H9 (cell line): ENCODE results near the gene PANX2. TPM values are rescaled to one million over a fixed set of nuclear protein-coding genes. Genes with fewer than 3 reads are reported as not detected.

ENCODE experiments used
- DNase-seq: peaks from one replicate; pipeline ENCODE4 v3.0.0-alpha.2; 2017
- H2AFZ ChIP-seq: one replicate; pipeline ENCODE4 v1.6.1; 2013; ENCODE audit warnings: mild to moderate bottlenecking, low read length, control low read depth, moderate library complexity
- H2AK5ac ChIP-seq: 2 replicates; pipeline ENCODE4 v1.6.1; 2013; ENCODE audit warnings: low read length, control low read depth, mixed read lengths; ENCODE audit not compliant: insufficient read length
- H2BK120ac ChIP-seq: one replicate; pipeline ENCODE4 v1.6.1; 2013; ENCODE audit warnings: low read depth, mild to moderate bottlenecking, low read length, control low read depth, inconsistent platforms; ENCODE audit not compliant: poor library complexity, severe bottlenecking
- H2BK12ac ChIP-seq: 2 replicates; pipeline ENCODE4 v1.6.1; 2013; ENCODE audit warnings: low read length, control low read depth, mixed read lengths, low read depth; ENCODE audit not compliant: insufficient read length
- H2BK15ac ChIP-seq: 2 replicates; pipeline ENCODE4 v1.6.1; 2013; ENCODE audit warnings: low read depth, low read length, control low read depth
- H2BK20ac ChIP-seq: one replicate; pipeline ENCODE4 v1.6.1; 2013; ENCODE audit warnings: low read depth, mild to moderate bottlenecking, low read length, control low read depth, inconsistent platforms; ENCODE audit not compliant: poor library complexity, severe bottlenecking
- H2BK5ac ChIP-seq: 2 replicates; pipeline ENCODE4 v1.6.1; 2013; ENCODE audit warnings: low read length, control low read depth, mixed read lengths; ENCODE audit not compliant: insufficient read length
- H3K14ac ChIP-seq: 2 replicates; pipeline ENCODE4 v1.6.1; 2013; ENCODE audit warnings: low read length, control low read depth; ENCODE audit not compliant: insufficient read depth
- H3K18ac ChIP-seq: 2 replicates; pipeline ENCODE4 v1.6.1; 2013; ENCODE audit warnings: low read depth, mild to moderate bottlenecking, mixed read lengths, low read length, control low read depth; ENCODE audit not compliant: insufficient read length
- H3K23ac ChIP-seq: 2 replicates; pipeline ENCODE4 v1.6.1; 2013; ENCODE audit warnings: low read length, control low read depth, mixed read lengths, low read depth; ENCODE audit not compliant: insufficient read length
- H3K23me2 ChIP-seq: 2 replicates; pipeline ENCODE4 v1.6.1; 2013; ENCODE audit warnings: low read depth, mild to moderate bottlenecking, mixed read lengths, low read length, control low read depth; ENCODE audit not compliant: insufficient read length, poor library complexity, severe bottlenecking
- H3K27ac ChIP-seq: 2 replicates; pipeline ENCODE4 v1.5.1; 2013; ENCODE audit warnings: low read length, control low read depth, mixed read lengths, low read depth; ENCODE audit not compliant: insufficient read length
- H3K27me3 ChIP-seq: 2 replicates; pipeline ENCODE4 v1.6.1; 2013; ENCODE audit warnings: low read length, control low read depth, inconsistent platforms; ENCODE audit not compliant: insufficient read depth
- H3K4ac ChIP-seq: 2 replicates; pipeline ENCODE4 v1.6.1; 2013; ENCODE audit warnings: low read depth, mild to moderate bottlenecking, control low read depth, inconsistent platforms, low read length, moderate library complexity
- H3K4me1 ChIP-seq: 2 replicates; pipeline ENCODE4 v1.6.1; 2013; ENCODE audit warnings: low read length, control low read depth, inconsistent platforms; ENCODE audit not compliant: insufficient read depth
- H3K4me2 ChIP-seq: 2 replicates; pipeline ENCODE4 v1.6.1; 2013; ENCODE audit warnings: low read length, control low read depth, mixed read lengths; ENCODE audit not compliant: insufficient read length, insufficient read depth
- H3K56ac ChIP-seq: 2 replicates; pipeline ENCODE4 v1.6.1; 2013; ENCODE audit warnings: low read depth, mild to moderate bottlenecking, mixed read lengths, low read length, control low read depth; ENCODE audit not compliant: insufficient read length
- H3K79me1 ChIP-seq: 2 replicates; pipeline ENCODE4 v1.6.1; 2013; ENCODE audit warnings: low read depth, mild to moderate bottlenecking, moderate library complexity, low read length, control low read depth, inconsistent platforms; ENCODE audit not compliant: insufficient read depth, poor library complexity, severe bottlenecking
- H3K79me2 ChIP-seq: 2 replicates; pipeline ENCODE4 v1.6.1; 2013; ENCODE audit warnings: low read length, control low read depth, inconsistent platforms; ENCODE audit not compliant: insufficient read depth
- H3K9ac ChIP-seq: 2 replicates; pipeline ENCODE4 v1.6.1; 2013; ENCODE audit warnings: low read length, control low read depth, mixed read lengths; ENCODE audit not compliant: insufficient read length; ENCODE audit errors: extremely low read depth
- H3K9me3 ChIP-seq: one replicate; pipeline ENCODE4 v1.6.1; 2013; ENCODE audit warnings: low read depth, low read length, inconsistent platforms; ENCODE audit not compliant: control insufficient read depth
- H3T11ph ChIP-seq: one replicate; pipeline ENCODE4 v1.6.1; 2013; ENCODE audit warnings: mild to moderate bottlenecking, low read length, control low read depth, inconsistent platforms
- H4K20me1 ChIP-seq: one replicate; pipeline ENCODE4 v1.6.1; 2013; ENCODE audit not compliant: control insufficient read depth, insufficient read length, insufficient read depth
- H4K5ac ChIP-seq: 2 replicates; pipeline ENCODE4 v1.6.1; 2013; ENCODE audit warnings: low read depth, mild to moderate bottlenecking, mixed read lengths, low read length, control low read depth; ENCODE audit not compliant: insufficient read length
- H4K8ac ChIP-seq: replicated peaks from 2 replicates; pipeline ENCODE4 v1.6.1; 2013; ENCODE audit warnings: low read length, control low read depth, mixed read lengths, low read depth; ENCODE audit not compliant: insufficient read length
- H4K91ac ChIP-seq: 2 replicates; pipeline ENCODE4 v1.6.1; 2013; ENCODE audit warnings: low read depth, mild to moderate bottlenecking, moderate library complexity, mixed read lengths, low read length, control low read depth; ENCODE audit not compliant: insufficient read length
- H3K27ac Mint-ChIP-seq, 3 experiments: 2 replicates in 2 of 3; 3 replicates in 1 of 3; pipeline ENCODE4 v1.8.0; 2020 to 2021; ENCODE audit warnings: mixed read lengths in 3 of 3, mild to moderate bottlenecking in 1 of 3, moderate library complexity in 1 of 3
- H3K27me3 Mint-ChIP-seq: 2 replicates; pipeline ENCODE4 v1.8.0; 2021; ENCODE audit warnings: low read depth, mild to moderate bottlenecking, moderate library complexity, mixed read lengths
- H3K36me3 Mint-ChIP-seq, 3 experiments: 2 replicates in 2 of 3; 3 replicates in 1 of 3; pipeline ENCODE4 v1.8.0; 2020 to 2021; ENCODE audit warnings: low read depth in 3 of 3, mixed read lengths in 3 of 3; ENCODE audit not compliant: insufficient read depth in 1 of 3
- H3K4me1 Mint-ChIP-seq, 2 experiments: 2 replicates each; pipeline ENCODE4 v1.8.0; 2020; ENCODE audit warnings: mixed read lengths in 2 of 2
- H3K4me3 Mint-ChIP-seq, 2 experiments: 2 replicates in 1 of 2; 3 replicates in 1 of 2; pipeline ENCODE4 v1.8.0; 2020 to 2021; ENCODE audit warnings: mild to moderate bottlenecking in 2 of 2, mixed read lengths in 2 of 2, moderate library complexity in 1 of 2
- H3K9me3 Mint-ChIP-seq, 2 experiments: 2 replicates in 1 of 2; 3 replicates in 1 of 2; pipeline ENCODE4 v1.8.0; 2020; ENCODE audit warnings: mild to moderate bottlenecking in 2 of 2, mixed read lengths in 2 of 2, moderate library complexity in 1 of 2
- WGBS: extraction: QIAGEN DNeasy Blood & Tissue Kit; methylation state at CpG from one replicate; pipeline ENCODE4 v1.1.7; 2013; ENCODE audit warnings: missing lambda C conversion rate, low lambda C conversion rate, mixed read lengths; ENCODE audit not compliant: insufficient read length; ENCODE audit errors: extremely low coverage; 5-methylcytosine and 5-hydroxymethylcytosine counted together
- total RNA-seq: library from RNA; stranded (reverse); gene quantifications from 2 replicates; pipeline ENCODE4 v1.2.1, GENCODE V29; 2021
- TF ChIP-seq, protein P1 (sequence below): fragments of 200-600 bp; sonication (generic); conservative IDR thresholded peaks from 3 replicates; pipeline ENCODE4 v1.8.0; 2021; ENCODE audit warnings: antibody characterized with exemption, mild to moderate bottlenecking

PANX2 gene
- total RNA-seq, 1 experiment from 2014 or later, result 8.0 TPM

DNA sequence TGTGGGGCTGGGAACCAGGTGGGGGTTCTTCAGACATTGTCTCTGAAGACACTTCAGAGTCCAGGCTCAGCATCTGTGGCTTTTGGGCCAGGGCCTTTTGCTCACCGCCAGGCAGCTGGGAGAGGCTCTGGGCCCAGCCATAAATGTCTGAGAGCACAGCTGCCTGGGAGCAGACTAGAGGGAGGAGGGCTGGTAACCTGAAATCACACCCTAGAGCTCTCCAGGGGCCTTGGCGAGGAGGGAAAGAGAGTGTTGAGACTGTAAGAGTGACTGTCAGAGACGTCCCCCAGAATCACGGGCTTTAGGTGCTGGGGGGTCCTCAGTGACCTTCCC, 19.3 kb downstream of the PANX2 start:
- Histone ChIP-seq H3K4me1 (no peaks in the 10 kb centered on the region), H3K9me3 (no peaks in the 10 kb centered on the region), H4K5ac (no peak overlapping the region), H3K79me1 (no peaks in the 10 kb centered on the region), H3K27me3 (no peaks in the 10 kb centered on the region), H3K14ac (no peak overlapping the region; the same call in 1 of the 2 replicates), H3K23me2 (peaks cover 13% of the 10 kb centered on the region), H3K79me2 (peaks cover 5% of the 10 kb centered on the region; the same call in 1 of the 2 replicates), H2BK20ac (no peak overlapping the region), H3T11ph (no peak overlapping the region), H2AK5ac (no peak overlapping the region), H2BK5ac (no peak overlapping the region), H4K91ac (no peak overlapping the region), H4K8ac (no peak overlapping the region), H3K18ac (no peak overlapping the region), H3K23ac (no peak overlapping the region), H2BK15ac (no peak overlapping the region), H3K4ac (no peak overlapping the region), H2BK12ac (no peak overlapping the region), H4K20me1 (no peaks in the 10 kb centered on the region), H3K4me2 (no peak overlapping the region), H3K27ac (no peak overlapping the region), H2AFZ (no peak overlapping the region), H3K56ac (no peak overlapping the region), H3K9ac (no peak overlapping the region), H2BK120ac (no peak overlapping the region)
- H3K27ac Mint-ChIP-seq, result peak overlapping the region in 2 of 3 experiments; percentile 68 to 81; a peak in 2 of 7 replicates
- TF ChIP-seq, protein P1, sequence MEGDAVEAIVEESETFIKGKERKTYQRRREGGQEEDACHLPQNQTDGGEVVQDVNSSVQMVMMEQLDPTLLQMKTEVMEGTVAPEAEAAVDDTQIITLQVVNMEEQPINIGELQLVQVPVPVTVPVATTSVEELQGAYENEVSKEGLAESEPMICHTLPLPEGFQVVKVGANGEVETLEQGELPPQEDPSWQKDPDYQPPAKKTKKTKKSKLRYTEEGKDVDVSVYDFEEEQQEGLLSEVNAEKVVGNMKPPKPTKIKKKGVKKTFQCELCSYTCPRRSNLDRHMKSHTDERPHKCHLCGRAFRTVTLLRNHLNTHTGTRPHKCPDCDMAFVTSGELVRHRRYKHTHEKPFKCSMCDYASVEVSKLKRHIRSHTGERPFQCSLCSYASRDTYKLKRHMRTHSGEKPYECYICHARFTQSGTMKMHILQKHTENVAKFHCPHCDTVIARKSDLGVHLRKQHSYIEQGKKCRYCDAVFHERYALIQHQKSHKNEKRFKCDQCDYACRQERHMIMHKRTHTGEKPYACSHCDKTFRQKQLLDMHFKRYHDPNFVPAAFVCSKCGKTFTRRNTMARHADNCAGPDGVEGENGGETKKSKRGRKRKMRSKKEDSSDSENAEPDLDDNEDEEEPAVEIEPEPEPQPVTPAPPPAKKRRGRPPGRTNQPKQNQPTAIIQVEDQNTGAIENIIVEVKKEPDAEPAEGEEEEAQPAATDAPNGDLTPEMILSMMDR, result no peak
- no peaks in the 10 kb centered on the region for H3K9me3 Mint-ChIP-seq
- H3K4me1 Mint-ChIP-seq, result peaks cover 7 to 22% of the 10 kb centered on the region in 2 experiments
- H3K4me3 Mint-ChIP-seq, result no peak overlapping the region
- DNase-seq, result no peak
- no peaks in the 10 kb centered on the region; the same call in 1 of the 2 replicates for H3K27me3 Mint-ChIP-seq
- peaks cover 6 to 8% (median 6%) of the 10 kb centered on the region in 3 experiments for H3K36me3 Mint-ChIP-seq
- WGBS, result no CpG with 5 or more reads among the region's 4 CpGs
